Breast epithelium (tissue), 3 donors: ENCODE results near the gene CTXND1.

ENCODE experiments used
- POLR2A ChIP-seq: fragments of 450-650 bp; IDR thresholded peaks from one replicate; pipeline ENCODE4 v1.6.1; 2016; ENCODE audit warnings: antibody characterized with exemption, mild to moderate bottlenecking, moderate library complexity
- POLR2AphosphoS5 ChIP-seq, 3 donors: sonication (generic); formaldehyde crosslinking; IDR thresholded peaks; one replicate each; pipeline ENCODE4 v1.6.1; 2017; ENCODE audit warnings: antibody characterized with exemption in 3 of 3
- TF ChIP-seq, protein P1 (sequence below), 3 donors: fragments of 450-650 bp; IDR thresholded peaks; one replicate each; pipeline ENCODE4 v1.5.1; 2016 to 2017; ENCODE audit warnings: antibody characterized with exemption in 3 of 3, mild to moderate bottlenecking in 3 of 3, moderate library complexity in 3 of 3

GRCh38 chr15:80186066-80186465 lies 65.9 kb downstream of the CTXND1 start:
- TF ChIP-seq, protein P1, sequence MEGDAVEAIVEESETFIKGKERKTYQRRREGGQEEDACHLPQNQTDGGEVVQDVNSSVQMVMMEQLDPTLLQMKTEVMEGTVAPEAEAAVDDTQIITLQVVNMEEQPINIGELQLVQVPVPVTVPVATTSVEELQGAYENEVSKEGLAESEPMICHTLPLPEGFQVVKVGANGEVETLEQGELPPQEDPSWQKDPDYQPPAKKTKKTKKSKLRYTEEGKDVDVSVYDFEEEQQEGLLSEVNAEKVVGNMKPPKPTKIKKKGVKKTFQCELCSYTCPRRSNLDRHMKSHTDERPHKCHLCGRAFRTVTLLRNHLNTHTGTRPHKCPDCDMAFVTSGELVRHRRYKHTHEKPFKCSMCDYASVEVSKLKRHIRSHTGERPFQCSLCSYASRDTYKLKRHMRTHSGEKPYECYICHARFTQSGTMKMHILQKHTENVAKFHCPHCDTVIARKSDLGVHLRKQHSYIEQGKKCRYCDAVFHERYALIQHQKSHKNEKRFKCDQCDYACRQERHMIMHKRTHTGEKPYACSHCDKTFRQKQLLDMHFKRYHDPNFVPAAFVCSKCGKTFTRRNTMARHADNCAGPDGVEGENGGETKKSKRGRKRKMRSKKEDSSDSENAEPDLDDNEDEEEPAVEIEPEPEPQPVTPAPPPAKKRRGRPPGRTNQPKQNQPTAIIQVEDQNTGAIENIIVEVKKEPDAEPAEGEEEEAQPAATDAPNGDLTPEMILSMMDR (IDR thresholded peaks at IDR 0.05): no peak
- TF ChIP-seq POLR2AphosphoS5 (IDR thresholded peaks at IDR 0.05): no peak
- no peak for TF ChIP-seq POLR2A
